ENCODE results near the gene AHI1.
A peak's percentile ranks its signal among the peaks of the same experiment; 100 is the strongest.

Gene AHI1

GRCh38 chr6:135243871-135244796 lies 253.4 kb downstream of the AHI1 start:
- Histone ChIP-seq H3K4me1 (ENCODE audit: low read length) (peaks cover under 1% of the 10 kb centered on the region), H3K4me3 (ENCODE audit: low read length) (no peak overlapping the region), H3K9ac (ENCODE audit: low read length) (no peak overlapping the region), H3K9me3 (ENCODE audit: insufficient read depth, low read length) (no peaks in the 10 kb centered on the region), H4K20me1 (ENCODE audit: insufficient read depth, low read length) (no peaks in the 10 kb centered on the region), H3K27ac (ENCODE audit: low read length) (no peak overlapping the region), H3K36me3 (replicated peaks; ENCODE audit: low read depth, low read length) (no peaks in the 10 kb centered on the region), H2AFZ (ENCODE audit: low read depth, low read length) (no peak overlapping the region; the same call in 1 of the 2 replicates), H3K27me3 (ENCODE audit: low read depth, low read length) (no peaks in the 10 kb centered on the region), H3K4me2 (ENCODE audit: low read length) (no peak overlapping the region), H3K79me2 (ENCODE audit: low read length) (no peaks in the 10 kb centered on the region)
- TF ChIP-seq CTCF (IDR thresholded peaks at IDR 0.05; ENCODE audit: low read depth, low read length), result no peak
- TF ChIP-seq EZH2phosphoT487 (IDR thresholded peaks at IDR 0.05; ENCODE audit: low read depth), result no peak

- Histone ChIP-seq H3K79me2 (ENCODE audit: low read length) (no peaks in the 10 kb centered on the region), H2AFZ (ENCODE audit: low read depth, low read length) (no peak overlapping the region), H3K36me3 (replicated peaks; ENCODE audit: low read depth, low read length) (no peaks in the 10 kb centered on the region), H3K9me3 (ENCODE audit: insufficient read depth, low read length) (no peaks in the 10 kb centered on the region), H4K20me1 (ENCODE audit: insufficient read depth, low read length) (no peaks in the 10 kb centered on the region), H3K27me3 (ENCODE audit: low read depth, low read length) (no peaks in the 10 kb centered on the region), H3K4me2 (ENCODE audit: low read length) (no peak overlapping the region), H3K9ac (ENCODE audit: low read length) (no peak overlapping the region), H3K27ac (ENCODE audit: low read length) (no peak overlapping the region), H3K4me1 (ENCODE audit: low read length) (peaks cover 9% of the 10 kb centered on the region), H3K4me3 (ENCODE audit: low read length) (no peak overlapping the region)
- TF ChIP-seq EZH2phosphoT487 (IDR thresholded peaks at IDR 0.05; ENCODE audit: low read depth) (no peak), CTCF (IDR thresholded peaks at IDR 0.05; ENCODE audit: low read depth, low read length) (no peak)
Measured at GRCh38 chr6:135240711-135241110, 256.8 kb downstream of the AHI1 start.

DNA sequence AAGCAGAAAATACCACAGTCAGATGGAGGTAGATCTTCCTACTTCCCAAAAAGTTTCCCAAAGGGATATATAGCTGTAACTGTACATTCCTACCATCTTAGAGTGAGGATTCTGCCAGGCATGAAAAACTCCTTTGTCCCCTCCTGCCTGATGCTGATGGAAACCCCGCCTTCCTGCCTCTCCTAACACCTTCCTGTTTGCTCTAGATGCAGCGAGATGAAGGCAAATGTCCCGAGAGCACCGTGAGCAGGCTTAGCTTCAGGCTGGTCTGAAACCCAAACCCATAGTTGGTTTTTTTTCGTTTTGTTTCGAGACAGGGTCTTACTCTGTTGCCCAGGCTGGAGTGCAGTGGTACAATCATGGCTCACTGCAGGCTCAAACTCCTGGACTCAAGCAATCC lies 260.8 kb downstream of the AHI1 start:
- Histone ChIP-seq H3K4me3 (ENCODE audit: low read length) (no peak overlapping the region), H3K36me3 (replicated peaks; ENCODE audit: low read depth, low read length) (no peaks in the 10 kb centered on the region), H2AFZ (ENCODE audit: low read depth, low read length) (no peak overlapping the region), H3K4me2 (ENCODE audit: low read length) (no peak overlapping the region), H4K20me1 (ENCODE audit: insufficient read depth, low read length) (no peaks in the 10 kb centered on the region), H3K27ac (ENCODE audit: low read length) (no peak overlapping the region), H3K27me3 (ENCODE audit: low read depth, low read length) (no peaks in the 10 kb centered on the region), H3K9me3 (ENCODE audit: insufficient read depth, low read length) (no peaks in the 10 kb centered on the region), H3K9ac (ENCODE audit: low read length) (no peak overlapping the region), H3K79me2 (ENCODE audit: low read length) (no peaks in the 10 kb centered on the region), H3K4me1 (ENCODE audit: low read length) (peaks cover 44% of the 10 kb centered on the region)
- TF ChIP-seq EZH2phosphoT487 (IDR thresholded peaks at IDR 0.05; ENCODE audit: low read depth) (no peak), CTCF (IDR thresholded peaks at IDR 0.05; ENCODE audit: low read depth, low read length) (no peak)

GRCh38 chr6:135236319-135236718 lies 261.2 kb downstream of the AHI1 start:
- Histone ChIP-seq H3K36me3 (replicated peaks; ENCODE audit: low read depth, low read length) (no peaks in the 10 kb centered on the region), H3K9me3 (ENCODE audit: insufficient read depth, low read length) (no peaks in the 10 kb centered on the region), H3K9ac (ENCODE audit: low read length) (no peak overlapping the region), H3K79me2 (ENCODE audit: low read length) (no peaks in the 10 kb centered on the region), H3K27ac (ENCODE audit: low read length) (no peak overlapping the region), H4K20me1 (ENCODE audit: insufficient read depth, low read length) (no peaks in the 10 kb centered on the region), H3K4me2 (ENCODE audit: low read length) (peak overlapping the region; percentile 47; the same call in 1 of the 2 replicates), H3K4me1 (ENCODE audit: low read length) (peaks cover 48% of the 10 kb centered on the region), H3K4me3 (ENCODE audit: low read length) (no peak overlapping the region), H3K27me3 (ENCODE audit: low read depth, low read length) (no peaks in the 10 kb centered on the region), H2AFZ (ENCODE audit: low read depth, low read length) (0 out of 2 replicates have a peak overlapping the region, but pooled peaks have one; percentile 25)
- TF ChIP-seq EZH2phosphoT487 (IDR thresholded peaks at IDR 0.05; ENCODE audit: low read depth) (no peak), CTCF (IDR thresholded peaks at IDR 0.05; ENCODE audit: low read depth, low read length) (no peak)

Measured in OCI-LY3 (cell line).